T-helper 1 cell treated with Interleukin-12 subunit alpha and Interleukin-12 subunit beta and Interleukin-4 antibody, amounts not matched to agents 30 μg/mL and 1 μg/mL, for 36 hours (primary cell): ENCODE data around the gene SMPD2.
"Not testable (repeated sequence)": the region's sequence is repeated elsewhere in the genome, so short reads cannot be mapped to it uniquely, and the experiment has no call there.

Experiments
- H3K27ac Mint-ChIP-seq: one replicate; pipeline ENCODE4 v1.8.0; 2021; ENCODE audit warnings: mild to moderate bottlenecking, mixed read lengths
- H3K27me3 Mint-ChIP-seq: one replicate; pipeline ENCODE4 v1.8.0; 2021; ENCODE audit warnings: low read depth, mixed read lengths
- H3K36me3 Mint-ChIP-seq: one replicate; pipeline ENCODE4 v1.8.0; 2021; ENCODE audit warnings: low read depth, mixed read lengths
- H3K4me1 Mint-ChIP-seq: one replicate; pipeline ENCODE4 v1.8.0; 2021; ENCODE audit warnings: low read depth, mixed read lengths
- H3K4me3 Mint-ChIP-seq: one replicate; pipeline ENCODE4 v1.8.0; 2021; ENCODE audit warnings: mild to moderate bottlenecking, moderate library complexity, mixed read lengths
- H3K9me3 Mint-ChIP-seq: one replicate; pipeline ENCODE4 v1.8.0; 2021; ENCODE audit warnings: mixed read lengths

Gene SMPD2

DNA sequence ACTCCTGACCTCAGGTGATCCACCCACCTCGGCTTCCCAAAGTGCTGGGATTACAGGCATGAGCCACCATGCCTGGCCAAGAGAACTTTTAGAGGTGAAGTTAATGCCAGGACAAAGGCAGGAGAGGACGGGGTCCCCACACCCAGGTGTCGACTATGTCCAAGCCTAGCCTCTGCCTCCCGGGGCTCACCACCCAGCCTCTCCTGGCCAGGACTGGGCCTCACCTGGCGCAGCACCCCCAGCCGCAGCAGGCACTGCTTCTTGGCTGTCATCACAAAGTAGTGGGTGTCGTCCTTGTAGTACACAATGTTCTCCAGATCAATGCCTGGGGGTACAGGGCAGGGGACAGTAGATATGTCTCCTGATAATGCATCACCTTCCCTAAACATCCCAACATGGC, 10.9 kb downstream of the SMPD2 start:
- H3K4me3 Mint-ChIP-seq: no peak overlapping the region
- no peaks in the 10 kb centered on the region for H3K9me3 Mint-ChIP-seq
- H3K36me3 Mint-ChIP-seq: peaks cover 29% of the 10 kb centered on the region
- H3K27ac Mint-ChIP-seq: no peak overlapping the region
- H3K27me3 Mint-ChIP-seq: no peaks in the 10 kb centered on the region
- H3K4me1 Mint-ChIP-seq: peaks cover 42% of the 10 kb centered on the region

- Mint-ChIP-seq H3K4me1 (peaks cover 46% of the 10 kb centered on the region), H3K36me3 (peaks cover 23% of the 10 kb centered on the region), H3K9me3 (no peaks in the 10 kb centered on the region), H3K27ac (no peak overlapping the region), H3K27me3 (no peaks in the 10 kb centered on the region), H3K4me3 (peak overlapping the region; percentile 31)
Observed at GRCh38 chr6:109452181-109452580, 11.7 kb downstream of the SMPD2 start.

DNA sequence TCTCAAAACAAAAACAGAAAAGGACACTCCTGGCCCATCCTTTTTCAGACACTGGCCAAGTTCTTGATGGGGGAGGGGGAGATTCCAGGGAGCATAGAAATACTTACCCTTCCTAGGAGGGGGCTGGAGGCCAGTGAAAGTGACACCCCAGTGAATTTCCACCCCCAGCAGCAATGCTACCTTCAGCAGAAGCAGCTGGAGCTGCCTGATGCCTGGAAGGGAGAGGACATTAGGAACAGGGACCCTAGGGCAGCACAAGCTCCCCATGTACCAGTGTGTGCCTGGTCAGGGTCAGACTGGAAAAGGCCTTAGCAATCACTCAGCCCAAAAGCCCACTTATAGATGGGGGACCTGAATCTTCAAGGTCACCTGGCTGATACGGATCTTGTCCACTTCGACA, 12.6 kb downstream of the SMPD2 start:
- H3K27me3 Mint-ChIP-seq: no peaks in the 10 kb centered on the region
- no peak overlapping the region for H3K27ac Mint-ChIP-seq
- H3K4me3 Mint-ChIP-seq: no peak overlapping the region
- H3K9me3 Mint-ChIP-seq: no peaks in the 10 kb centered on the region
- peaks cover 54% of the 10 kb centered on the region for H3K4me1 Mint-ChIP-seq
- H3K36me3 Mint-ChIP-seq: peaks cover 23% of the 10 kb centered on the region

- H3K4me3 Mint-ChIP-seq: peak overlapping the region; percentile 97
- peak overlapping the region; percentile 92 for H3K27ac Mint-ChIP-seq
- H3K36me3 Mint-ChIP-seq: peaks cover 23% of the 10 kb centered on the region
- no peaks in the 10 kb centered on the region for H3K9me3 Mint-ChIP-seq
- peaks cover 53% of the 10 kb centered on the region for H3K4me1 Mint-ChIP-seq
- no peaks in the 10 kb centered on the region for H3K27me3 Mint-ChIP-seq
Observed at GRCh38 chr6:109453594-109454495, 13.3 kb downstream of the SMPD2 start.

- H3K4me3 Mint-ChIP-seq: peak overlapping the region; percentile 97
- H3K4me1 Mint-ChIP-seq: peaks cover 56% of the 10 kb centered on the region
- no peaks in the 10 kb centered on the region for H3K9me3 Mint-ChIP-seq
- no peaks in the 10 kb centered on the region for H3K27me3 Mint-ChIP-seq
- peak overlapping the region; percentile 95 for H3K27ac Mint-ChIP-seq
- H3K36me3 Mint-ChIP-seq: peaks cover 22% of the 10 kb centered on the region
Observed at GRCh38 chr6:109454496-109455436, 14.2 kb downstream of the SMPD2 start.

- H3K4me1 Mint-ChIP-seq: peaks cover 54% of the 10 kb centered on the region
Observed at GRCh38 chr6:109455437-109456110, 15.1 kb downstream of the SMPD2 start, which contains the start of gene MICAL1. Gene MICAL1, minus strand, starts transcription at chr6:109455772. Its CDS starts 1,576 bp downstream, at chr6:109454196.

DNA sequence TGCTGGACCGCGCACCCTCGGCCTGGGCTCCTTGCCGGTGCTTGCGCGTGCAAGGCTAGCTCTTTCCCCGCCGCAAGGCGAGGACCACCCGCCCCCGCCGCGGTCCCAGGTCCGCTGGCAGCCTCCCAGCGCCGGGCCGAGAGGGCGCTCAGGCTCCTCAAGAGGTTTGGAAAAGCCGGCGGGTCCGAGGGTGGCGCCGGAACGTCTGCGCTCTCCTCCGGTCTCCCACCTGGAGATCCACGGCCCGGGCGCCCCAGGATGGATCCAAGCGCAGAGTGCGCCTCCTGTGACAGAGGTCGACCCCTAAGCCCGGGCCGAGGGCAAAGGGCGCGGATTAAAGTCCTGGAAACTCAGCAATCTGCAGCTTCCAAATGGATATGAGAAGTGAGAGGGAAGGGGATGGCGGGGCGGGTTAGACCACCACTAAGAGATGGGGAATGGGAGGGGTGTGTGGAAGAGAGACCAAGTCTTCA, 15.6 kb downstream of the SMPD2 start:
- H3K9me3 Mint-ChIP-seq: no peaks in the 10 kb centered on the region
- H3K27me3 Mint-ChIP-seq: no peaks in the 10 kb centered on the region
- peak overlapping the region; percentile 49 for H3K4me3 Mint-ChIP-seq
- H3K36me3 Mint-ChIP-seq: peaks cover 16% of the 10 kb centered on the region
- H3K27ac Mint-ChIP-seq: peak overlapping the region; percentile 26
- peaks cover 52% of the 10 kb centered on the region for H3K4me1 Mint-ChIP-seq

More at GRCh38 chr6:109455437-109456110, 15.1 kb downstream of the SMPD2 start, which contains the start of gene MICAL1:
- Mint-ChIP-seq H3K36me3 (peaks cover 17% of the 10 kb centered on the region), H3K27me3 (no peaks in the 10 kb centered on the region), H3K4me3 (peak within 1 kb of the TSS; percentile 97), H3K9me3 (no peaks in the 10 kb centered on the region), H3K27ac (peak within 1 kb of the TSS; percentile 95)

DNA sequence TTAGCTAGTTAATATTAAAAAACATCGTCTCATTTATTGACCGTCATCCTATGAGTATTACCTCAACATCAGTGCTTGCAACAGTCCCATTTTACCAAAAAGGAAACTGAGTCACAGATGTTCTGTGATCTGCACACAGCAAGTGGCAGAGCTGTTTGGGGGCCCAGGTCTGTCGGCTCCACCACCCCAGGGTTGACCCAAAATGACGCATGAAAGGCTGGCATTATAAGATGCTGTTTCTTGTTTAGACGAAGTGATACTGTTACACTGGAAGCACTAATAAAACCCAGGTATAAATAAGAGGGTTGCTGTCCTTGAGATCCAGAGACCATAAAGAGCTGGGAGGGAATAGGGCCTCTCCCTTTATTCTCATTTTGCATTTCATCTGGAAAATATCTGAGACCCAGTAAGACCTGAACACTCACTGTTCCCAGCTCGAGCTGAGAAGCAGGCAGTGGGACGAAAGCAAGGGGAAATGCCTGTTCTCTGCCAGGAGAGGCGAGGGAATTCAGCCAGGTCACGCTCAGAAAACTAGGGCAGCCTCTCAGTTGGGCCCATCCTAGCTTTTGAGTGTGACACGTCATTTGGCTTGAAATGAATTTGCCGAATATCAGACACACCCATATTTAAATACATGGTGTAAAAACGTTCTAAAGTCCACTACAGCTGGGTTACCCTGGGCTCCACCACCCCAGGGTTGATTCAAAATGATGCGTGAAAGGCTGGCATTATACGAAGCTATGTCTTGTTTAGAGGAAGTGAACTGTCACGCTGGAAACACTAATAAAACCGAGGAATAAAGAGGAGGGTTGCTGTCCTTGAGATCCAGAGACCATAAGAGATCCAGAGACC, 16.4 kb downstream of the SMPD2 start:
- Mint-ChIP-seq H3K4me1 (peaks cover 52% of the 10 kb centered on the region), H3K27ac (peak overlapping the region; percentile 55), H3K4me3 (peak overlapping the region; percentile 49), H3K27me3 (no peaks in the 10 kb centered on the region), H3K9me3 (no peaks in the 10 kb centered on the region), H3K36me3 (peaks cover 19% of the 10 kb centered on the region)

GRCh38 chr6:109457562-109457996, 17.1 kb downstream of the SMPD2 start:
- Mint-ChIP-seq H3K27me3 (no peaks in the 10 kb centered on the region), H3K4me1 (peaks cover 52% of the 10 kb centered on the region), H3K27ac (peak overlapping the region; percentile 55), H3K4me3 (no peak overlapping the region), H3K9me3 (no peaks in the 10 kb centered on the region), H3K36me3 (peaks cover 24% of the 10 kb centered on the region)

DNA sequence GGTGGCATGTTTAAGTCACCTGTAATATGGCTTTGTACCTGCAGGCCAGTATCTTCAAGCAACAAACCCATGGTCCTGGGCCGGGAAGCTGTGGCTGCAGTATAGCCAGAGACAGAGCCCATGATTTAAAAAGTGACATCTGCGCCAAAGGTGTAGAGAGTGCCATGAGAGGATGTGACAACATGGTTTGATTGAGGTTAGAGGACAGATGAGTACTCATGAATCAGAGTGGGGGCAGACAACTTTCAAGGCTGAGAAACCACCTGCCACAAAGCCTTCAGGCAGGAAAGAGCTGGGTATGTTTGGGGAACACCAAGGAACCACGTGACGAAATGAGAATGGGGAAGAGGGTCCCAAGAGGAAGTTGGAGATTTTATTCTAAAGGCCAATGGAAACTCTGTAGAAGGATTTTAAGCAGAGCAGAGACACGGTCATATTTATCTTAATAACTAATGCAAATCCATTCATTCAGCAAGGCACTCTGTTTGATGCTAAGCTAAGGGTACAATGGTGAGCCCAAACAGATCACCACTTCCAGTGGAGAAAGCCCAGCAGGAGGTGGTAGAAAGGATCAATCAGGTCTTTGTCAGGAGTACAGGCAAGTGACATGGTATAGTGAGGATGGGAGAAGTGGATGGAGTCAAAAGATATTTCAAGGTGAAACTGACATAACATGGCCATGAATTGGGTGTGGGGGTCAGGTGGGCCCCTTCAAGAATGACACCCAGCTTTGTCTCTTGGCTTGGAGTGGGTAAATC, 18.4 kb downstream of the SMPD2 start:
- Mint-ChIP-seq H3K27me3 (no peaks in the 10 kb centered on the region), H3K4me1 (peaks cover 50% of the 10 kb centered on the region), H3K27ac (peak overlapping the region; percentile 82), H3K4me3 (peak overlapping the region; percentile 26), H3K9me3 (no peaks in the 10 kb centered on the region), H3K36me3 (peaks cover 23% of the 10 kb centered on the region)

DNA sequence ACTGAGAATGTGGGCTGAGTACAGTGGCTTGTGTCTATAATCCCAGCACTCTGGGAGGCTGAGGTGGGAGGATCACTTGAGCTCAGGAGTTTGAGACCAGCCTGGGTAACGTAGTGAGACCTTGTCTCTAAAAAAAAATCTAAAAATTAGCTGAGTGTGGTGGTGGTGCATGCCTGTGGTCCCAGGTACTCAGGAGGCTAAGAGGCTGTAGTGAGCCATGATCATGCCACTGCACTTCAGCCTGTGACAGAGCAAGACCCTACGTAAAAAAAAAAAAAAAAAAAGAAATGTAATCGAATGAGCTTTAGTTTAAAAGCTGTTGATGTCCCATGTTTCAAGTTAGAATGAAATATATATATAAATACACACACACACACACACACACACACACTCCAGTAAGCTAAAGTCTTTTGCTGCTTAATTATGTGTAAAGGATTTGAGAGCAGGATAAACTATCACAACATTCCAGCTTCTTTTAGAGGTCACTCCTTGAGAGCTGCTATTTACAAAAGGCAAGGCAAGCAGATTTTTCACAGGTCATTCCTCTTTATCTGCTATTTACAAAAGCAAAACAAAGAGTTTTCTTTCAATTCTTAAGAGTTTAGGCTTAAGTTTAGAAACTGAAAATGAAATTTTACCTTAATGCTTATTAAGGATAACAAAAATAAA, 19.8 kb downstream of the SMPD2 start:
- Mint-ChIP-seq H3K9me3 (no peaks in the 10 kb centered on the region), H3K36me3 (peaks cover 29% of the 10 kb centered on the region), H3K27me3 (no peaks in the 10 kb centered on the region), H3K27ac (peak overlapping the region; percentile 19), H3K4me3 (no peak overlapping the region), H3K4me1 (peaks cover 47% of the 10 kb centered on the region)

DNA sequence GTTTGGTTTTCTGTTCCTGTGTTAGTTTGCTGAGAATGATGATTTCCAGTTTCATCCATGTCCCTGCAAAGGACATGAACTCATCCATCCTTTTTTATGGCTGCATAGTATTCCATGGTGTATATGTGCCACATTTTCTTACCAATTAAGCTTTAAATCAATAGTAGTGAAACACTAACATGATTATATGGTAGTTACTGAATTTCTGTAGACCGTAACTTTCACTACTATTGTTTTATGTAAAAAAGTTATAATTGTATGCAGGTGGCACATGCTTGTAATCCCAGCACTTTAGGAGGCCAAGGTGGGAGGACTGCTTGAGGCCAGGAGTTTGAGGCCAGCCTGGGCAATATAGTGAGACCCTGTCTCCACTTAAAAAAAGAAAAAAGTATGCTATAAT, 20.7 kb downstream of the SMPD2 start:
- peaks cover 51% of the 10 kb centered on the region for H3K4me1 Mint-ChIP-seq
- peaks cover 38% of the 10 kb centered on the region for H3K36me3 Mint-ChIP-seq
- H3K27ac Mint-ChIP-seq, H3K9me3 Mint-ChIP-seq, H3K4me3 Mint-ChIP-seq, H3K27me3 Mint-ChIP-seq: not testable (repeated sequence)
